Esophagus squamous epithelium (tissue), 4 donors: Measurements from ENCODE around the gene NHSL2.

Experiments
- CTCF ChIP-seq, 6 experiments: fragments of 450-650 bp in 4 of 6; fragments of 200-600 bp in 2 of 6; sonication (generic) in 2 of 6; IDR thresholded peaks; one replicate each; pipeline ENCODE4 v1.5.1; 2016 to 2019; ENCODE audit warnings: antibody characterized with exemption in 6 of 6, mild to moderate bottlenecking in 4 of 6, moderate library complexity in 4 of 6
- POLR2A ChIP-seq, 4 donors: fragments of 450-650 bp; IDR thresholded peaks; one replicate each; pipeline ENCODE4 v1.6.1; 2017; ENCODE audit warnings: antibody characterized with exemption in 4 of 4, mild to moderate bottlenecking in 4 of 4, moderate library complexity in 3 of 4

- no peak for TF ChIP-seq CTCF (IDR thresholded peaks at IDR 0.05)
- no peak for TF ChIP-seq POLR2A (IDR thresholded peaks at IDR 0.05)
Observed at GRCh38 chrX:72006461-72006860, 95.8 kb downstream of the NHSL2 start.
